HG02973 (cell line): ENCODE measurements around the gene NELL1.

Experiments used
- ATAC-seq: cut with Tn5 transposase; IDR thresholded peaks from one replicate; pipeline ENCODE4 v1.9.1; 2021; ENCODE audit warnings: moderate library complexity; ENCODE audit not compliant: unreplicated experiment

The NELL1 gene

GRCh38 chr11:20937826-20938225 is 268.4 kb downstream of the NELL1 start:
- no peak for ATAC-seq

- ATAC-seq, result no peak
Observed at GRCh38 chr11:20949585-20949984, 280.2 kb downstream of the NELL1 start.

GRCh38 chr11:20962581-20962980 is 293.2 kb downstream of the NELL1 start:
- ATAC-seq, result no peak

GRCh38 chr11:20963596-20963995 is 294.2 kb downstream of the NELL1 start:
- ATAC-seq, result no peak

- no peak for ATAC-seq
Observed at GRCh38 chr11:20964985-20965384, 295.6 kb downstream of the NELL1 start.

- ATAC-seq, result no peak
Observed at GRCh38 chr11:20966489-20966888, 297.1 kb downstream of the NELL1 start.

GRCh38 chr11:20973940-20974559 is 304.7 kb downstream of the NELL1 start:
- no peak for ATAC-seq

- no peak for ATAC-seq
Observed at GRCh38 chr11:20980736-20981135, 311.4 kb downstream of the NELL1 start.

- ATAC-seq, result no peak
Observed at GRCh38 chr11:20990447-20990846, 321.1 kb downstream of the NELL1 start.

- ATAC-seq, result no peak
Observed at GRCh38 chr11:20991471-20991870, 322.1 kb downstream of the NELL1 start.

- ATAC-seq, result no peak
Observed at GRCh38 chr11:21007297-21007696, 337.9 kb downstream of the NELL1 start.

GRCh38 chr11:21018248-21018647 is 348.9 kb downstream of the NELL1 start:
- ATAC-seq, result no peak

GRCh38 chr11:21026685-21027084 is 357.3 kb downstream of the NELL1 start:
- ATAC-seq, result no peak

- ATAC-seq, result no peak
Observed at GRCh38 chr11:21037850-21038249, 368.5 kb downstream of the NELL1 start.

GRCh38 chr11:21038801-21039200 is 369.4 kb downstream of the NELL1 start:
- ATAC-seq, result no peak

- no peak for ATAC-seq
Observed at GRCh38 chr11:21040630-21041029, 371.2 kb downstream of the NELL1 start.

GRCh38 chr11:21048626-21049025 is 379.2 kb downstream of the NELL1 start:
- no peak for ATAC-seq

- no peak for ATAC-seq
Observed at GRCh38 chr11:21053466-21053865, 384.1 kb downstream of the NELL1 start.

GRCh38 chr11:21056644-21057043 is 387.3 kb downstream of the NELL1 start:
- no peak for ATAC-seq

- ATAC-seq, result no peak
Observed at GRCh38 chr11:21059879-21060278, 390.5 kb downstream of the NELL1 start.

GRCh38 chr11:21066030-21066429 is 396.6 kb downstream of the NELL1 start:
- no peak for ATAC-seq

- no peak for ATAC-seq
Observed at GRCh38 chr11:21068886-21069285, 399.5 kb downstream of the NELL1 start.

- no peak for ATAC-seq
Observed at GRCh38 chr11:21069909-21070308, 400.5 kb downstream of the NELL1 start.
